Ectodermal cell (in vitro differentiated cells): ENCODE measurements around the gene RHEB.

Source experiments
- H3K27ac ChIP-seq: 2 replicates; pipeline ENCODE4 v1.7.0; 2013; ENCODE audit warnings: mild to moderate bottlenecking, low read depth, low read length; ENCODE audit not compliant: insufficient read depth, poor library complexity, severe bottlenecking
- H3K27me3 ChIP-seq: 2 replicates; pipeline ENCODE4 v1.7.0; 2013; ENCODE audit warnings: mild to moderate bottlenecking, low read length; ENCODE audit not compliant: insufficient read depth, control insufficient read depth, poor library complexity, severe bottlenecking
- H3K36me3 ChIP-seq: one replicate; pipeline ENCODE4 v1.7.0; 2013; ENCODE audit warnings: low read length; ENCODE audit not compliant: control insufficient read depth, insufficient read depth
- H3K4me1 ChIP-seq: one replicate; pipeline ENCODE4 v1.7.0; 2013; ENCODE audit warnings: low read length; ENCODE audit not compliant: control insufficient read depth, insufficient read depth
- H3K4me3 ChIP-seq: 2 replicates; pipeline ENCODE4 v1.7.0; 2013; ENCODE audit warnings: low read depth, low read length, control low read depth; ENCODE audit not compliant: insufficient read depth
- H3K9me3 ChIP-seq: 2 replicates; pipeline ENCODE4 v1.7.0; 2013; ENCODE audit warnings: mild to moderate bottlenecking, low read length, moderate library complexity; ENCODE audit not compliant: control insufficient read depth
- WGBS, 2 experiments: methylation state at CpG; one replicate each; pipeline ENCODE4 v1.1.7; 2013; ENCODE audit warnings: missing lambda C conversion rate in 2 of 2; 5-methylcytosine and 5-hydroxymethylcytosine counted together

The RHEB gene

DNA sequence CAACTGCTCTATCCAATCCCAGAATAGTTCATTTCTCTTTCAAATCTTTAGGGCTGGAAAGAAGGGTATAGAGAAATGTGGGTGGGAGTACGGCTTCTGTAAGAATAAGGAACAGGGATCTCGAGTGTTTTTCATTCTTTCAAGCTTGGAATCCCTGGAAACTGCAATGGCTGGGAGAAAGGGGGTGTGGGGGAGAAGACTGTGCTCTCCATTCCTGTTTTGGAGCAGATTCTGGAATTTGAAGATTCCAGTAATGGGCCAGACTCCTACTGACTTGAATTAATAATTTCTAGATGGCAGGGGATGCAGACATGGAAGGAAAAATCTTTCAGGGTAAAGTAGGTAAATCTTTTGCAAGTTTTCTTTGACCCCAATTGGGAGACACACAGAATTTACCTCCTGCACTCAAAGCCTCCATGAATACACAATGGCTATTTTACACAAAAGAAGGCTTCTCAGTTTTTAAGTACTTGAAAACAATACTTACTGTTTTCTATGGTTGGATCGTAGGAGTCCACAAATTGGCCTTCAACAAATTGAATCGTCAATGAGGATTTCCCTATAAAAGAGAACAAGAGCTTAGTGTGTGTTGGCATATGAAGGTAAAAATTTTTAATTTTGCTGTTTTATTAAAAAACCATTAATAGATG, 29.1 kb downstream of the RHEB start:
- no peak overlapping the region for H3K4me3 ChIP-seq
- no peak overlapping the region for H3K27ac ChIP-seq
- peaks cover 6% of the 10 kb centered on the region for H3K4me1 ChIP-seq
- peaks cover 4% of the 10 kb centered on the region for H3K36me3 ChIP-seq
- H3K9me3 ChIP-seq: no peaks in the 10 kb centered on the region
- no peaks in the 10 kb centered on the region for H3K27me3 ChIP-seq
- WGBS, 2 experiments: 60 to 62% methylated on average over 4 of the region's 4 CpGs

DNA sequence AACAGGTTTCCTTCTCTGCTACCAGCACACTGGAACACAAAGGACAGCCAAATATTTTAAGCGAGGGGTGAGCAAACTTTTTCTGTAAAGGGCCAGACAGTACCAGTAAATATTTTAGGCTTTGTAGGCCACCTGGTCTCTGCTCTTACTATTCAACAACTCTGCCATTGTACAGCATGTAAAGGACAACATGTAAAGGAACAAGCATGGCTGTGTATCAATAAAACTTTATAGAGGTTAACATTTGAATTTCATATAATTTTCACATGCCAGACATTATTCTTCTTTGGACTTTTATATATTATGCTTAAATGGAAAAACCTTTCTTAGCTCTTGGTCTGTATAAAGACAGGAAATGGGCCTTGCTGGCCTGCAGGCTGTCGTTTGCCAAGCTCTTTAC, 30.2 kb downstream of the RHEB start:
- Histone ChIP-seq H3K27ac (no peak overlapping the region), H3K9me3 (no peaks in the 10 kb centered on the region), H3K4me3 (no peak overlapping the region), H3K27me3 (no peaks in the 10 kb centered on the region), H3K36me3 (peaks cover 8% of the 10 kb centered on the region), H3K4me1 (peaks cover 6% of the 10 kb centered on the region)
- WGBS, 2 experiments: 92 to 97% methylated on average over 2 of the region's 2 CpGs

DNA sequence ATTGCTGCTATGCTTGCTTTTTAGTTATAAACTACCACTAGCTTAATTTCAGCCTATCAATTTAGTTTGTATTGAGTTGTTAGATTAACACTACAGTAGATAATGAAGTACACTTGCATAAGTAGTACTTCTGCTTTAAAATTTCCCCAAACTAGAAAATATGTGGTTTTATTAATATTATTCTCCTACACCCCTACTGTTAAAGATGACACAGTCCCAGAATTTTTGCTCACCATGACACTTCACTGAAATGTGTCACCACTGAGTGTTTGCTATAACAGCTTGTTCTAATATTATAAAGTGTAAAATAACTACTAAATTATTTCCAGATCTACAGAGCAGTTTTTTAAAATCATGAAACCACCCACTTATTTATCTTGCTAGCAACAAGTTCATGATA, 31.6 kb downstream of the RHEB start:
- no peak overlapping the region for H3K27ac ChIP-seq
- H3K4me1 ChIP-seq: no peaks in the 10 kb centered on the region
- H3K36me3 ChIP-seq: peaks cover 20% of the 10 kb centered on the region
- no peaks in the 10 kb centered on the region for H3K27me3 ChIP-seq
- H3K4me3 ChIP-seq: no peak overlapping the region
- no peaks in the 10 kb centered on the region for H3K9me3 ChIP-seq

DNA sequence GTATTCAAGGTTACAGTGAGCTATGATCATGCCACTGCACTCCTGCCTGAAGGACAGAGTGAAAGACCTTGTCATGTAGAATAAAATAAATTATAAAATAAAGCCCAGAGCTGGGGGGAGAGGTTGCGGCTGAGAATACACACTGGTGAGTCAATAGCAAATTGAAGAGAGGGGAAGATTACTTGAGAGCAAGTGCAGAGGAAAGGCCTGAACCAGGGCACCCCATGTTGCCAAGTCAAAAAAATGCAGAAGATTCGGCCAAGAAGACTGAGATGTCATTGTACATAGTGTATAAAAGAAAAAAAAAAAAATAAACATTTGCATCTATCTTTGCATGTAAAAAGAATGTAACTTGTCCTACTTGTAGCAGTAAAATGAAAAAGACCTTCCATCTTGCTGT, 32.5 kb downstream of the RHEB start:
- Histone ChIP-seq H3K9me3 (no peaks in the 10 kb centered on the region), H3K4me3 (no peak overlapping the region), H3K27me3 (no peaks in the 10 kb centered on the region), H3K4me1 (no peaks in the 10 kb centered on the region), H3K36me3 (peaks cover 20% of the 10 kb centered on the region), H3K27ac (no peak overlapping the region)
- WGBS, 2 experiments: 87 to 94% methylated on average over 2 of the region's 2 CpGs

DNA sequence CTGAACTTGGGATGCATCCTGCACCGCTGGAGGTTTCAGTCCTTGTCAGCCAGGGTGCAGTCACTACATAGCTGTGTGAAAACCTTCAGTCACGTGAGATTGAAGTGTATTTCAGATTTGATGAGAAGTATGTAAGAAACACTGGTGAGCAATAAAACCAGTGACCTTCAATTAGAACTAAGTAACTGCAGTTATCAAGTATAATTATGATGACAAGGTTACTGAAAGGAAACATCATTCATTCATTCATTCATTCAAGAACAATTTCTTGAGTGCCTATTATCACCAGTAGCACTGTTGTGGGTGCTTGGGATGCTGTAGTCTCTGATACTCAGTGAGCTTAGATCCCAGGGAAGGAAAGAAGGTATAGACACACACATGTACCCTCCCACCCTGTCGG, 33.6 kb downstream of the RHEB start:
- peaks cover 27% of the 10 kb centered on the region for H3K36me3 ChIP-seq
- no peak overlapping the region for H3K27ac ChIP-seq
- no peaks in the 10 kb centered on the region for H3K4me1 ChIP-seq
- H3K9me3 ChIP-seq: no peaks in the 10 kb centered on the region
- no peak overlapping the region for H3K4me3 ChIP-seq
- WGBS, 2 experiments: 96 to 97% methylated on average over 3 of the region's 3 CpGs
- H3K27me3 ChIP-seq: no peaks in the 10 kb centered on the region

DNA sequence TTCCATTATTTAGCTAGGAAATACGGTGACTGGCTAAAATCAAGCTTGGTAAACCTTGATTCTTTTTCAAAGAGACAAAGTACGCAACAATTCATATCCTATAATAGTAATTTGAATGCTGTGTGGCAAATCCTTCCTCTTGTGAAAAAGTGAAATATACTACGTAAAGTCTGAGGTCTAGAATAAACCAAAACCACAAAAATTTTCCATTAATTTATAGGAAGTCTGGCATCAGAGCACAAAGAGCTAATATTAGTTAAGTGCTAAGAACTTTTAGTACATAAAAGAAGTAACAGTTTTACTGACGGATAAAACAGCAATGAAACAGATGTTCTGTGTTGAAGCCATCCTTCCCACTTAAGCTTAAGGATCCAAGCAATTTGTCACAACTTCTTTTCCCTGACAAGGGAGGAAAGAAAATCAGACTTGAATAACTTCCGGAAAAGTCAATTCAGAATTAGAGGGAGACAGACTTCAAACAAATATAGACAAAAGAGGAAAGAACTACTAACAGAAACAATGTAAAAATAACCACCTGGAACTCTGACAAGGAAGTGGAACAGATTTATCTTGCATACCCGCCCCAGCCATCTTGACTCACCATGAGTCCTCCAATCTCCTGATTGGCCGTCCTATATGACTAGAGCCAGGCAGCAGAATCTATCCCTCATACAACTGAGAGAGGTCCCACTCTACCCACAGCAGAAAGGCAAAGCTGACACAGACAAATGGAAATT, 34.6 kb downstream of the RHEB start:
- H3K4me3 ChIP-seq: no peak overlapping the region
- no peak overlapping the region for H3K27ac ChIP-seq
- no peaks in the 10 kb centered on the region for H3K4me1 ChIP-seq
- no peaks in the 10 kb centered on the region for H3K27me3 ChIP-seq
- peaks cover 27% of the 10 kb centered on the region for H3K36me3 ChIP-seq
- 86 to 91% methylated on average over 5 to 7 of the region's 7 CpGs for WGBS, 2 experiments
- H3K9me3 ChIP-seq: no peaks in the 10 kb centered on the region

DNA sequence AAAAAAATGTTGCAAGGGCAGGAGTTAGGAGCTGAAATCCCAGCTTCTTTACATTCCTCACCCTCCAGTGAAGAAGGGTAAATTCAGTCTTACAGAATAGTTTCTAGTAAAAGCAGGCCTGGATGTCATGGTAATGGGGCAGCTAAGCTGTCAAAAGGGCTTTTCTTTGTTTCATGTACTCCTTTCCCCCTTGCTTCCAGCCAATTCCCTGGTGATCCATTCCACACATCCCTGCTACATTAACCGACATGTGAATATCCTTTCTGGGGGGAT, 36.0 kb downstream of the RHEB start:
- no peaks in the 10 kb centered on the region for H3K9me3 ChIP-seq
- peaks cover 27% of the 10 kb centered on the region for H3K36me3 ChIP-seq
- no peak overlapping the region for H3K27ac ChIP-seq
- H3K4me1 ChIP-seq: no peaks in the 10 kb centered on the region
- 85 to 91% methylated on average over 1 of the region's 1 CpG for WGBS, 2 experiments
- no peaks in the 10 kb centered on the region for H3K27me3 ChIP-seq
- no peak overlapping the region for H3K4me3 ChIP-seq

DNA sequence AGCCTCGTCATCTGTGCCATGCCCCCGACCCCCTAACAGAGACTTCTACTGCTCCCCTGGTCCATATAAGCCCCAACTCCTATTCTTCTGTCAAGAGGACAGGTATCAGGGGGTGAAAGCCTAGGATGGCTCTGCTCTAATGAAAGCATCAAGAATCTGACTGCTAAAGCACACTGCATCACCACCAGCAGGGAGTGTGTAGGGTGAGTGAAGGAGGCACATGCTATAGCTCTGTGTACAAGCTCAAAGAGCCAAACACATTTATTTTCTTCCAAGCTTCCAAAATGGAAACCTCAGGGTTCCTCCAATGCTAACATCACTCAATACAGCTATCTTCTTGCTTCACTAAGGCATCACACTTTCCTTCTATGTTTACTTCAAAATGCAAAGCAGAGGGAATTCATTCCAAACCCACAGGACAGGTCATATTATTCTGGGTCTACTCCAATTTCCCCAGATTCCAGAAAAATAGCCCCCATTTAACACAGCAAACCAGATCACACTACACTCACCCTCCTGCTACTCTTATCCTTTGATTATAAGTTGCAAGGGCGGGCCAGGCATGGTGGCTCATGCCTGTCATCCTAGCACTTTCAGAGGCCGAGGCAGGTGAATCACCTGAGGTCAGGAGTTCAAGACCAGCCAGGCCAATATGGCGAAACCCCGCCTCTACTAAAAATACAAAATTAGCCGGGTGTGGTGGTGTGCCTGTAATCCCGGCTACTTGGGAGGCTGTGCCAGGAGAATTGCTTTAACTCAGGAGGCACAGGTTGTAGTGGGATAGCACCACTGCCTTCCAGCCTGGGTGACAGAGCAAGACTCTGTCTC, 36.6 kb downstream of the RHEB start:
- no peaks in the 10 kb centered on the region for H3K4me1 ChIP-seq
- H3K27me3 ChIP-seq: no peaks in the 10 kb centered on the region
- no peaks in the 10 kb centered on the region for H3K9me3 ChIP-seq
- WGBS, 2 experiments: 96% methylated on average over 8 of the region's 8 CpGs
- H3K36me3 ChIP-seq: peaks cover 27% of the 10 kb centered on the region
- no peak overlapping the region for H3K4me3 ChIP-seq
- no peak overlapping the region for H3K27ac ChIP-seq

DNA sequence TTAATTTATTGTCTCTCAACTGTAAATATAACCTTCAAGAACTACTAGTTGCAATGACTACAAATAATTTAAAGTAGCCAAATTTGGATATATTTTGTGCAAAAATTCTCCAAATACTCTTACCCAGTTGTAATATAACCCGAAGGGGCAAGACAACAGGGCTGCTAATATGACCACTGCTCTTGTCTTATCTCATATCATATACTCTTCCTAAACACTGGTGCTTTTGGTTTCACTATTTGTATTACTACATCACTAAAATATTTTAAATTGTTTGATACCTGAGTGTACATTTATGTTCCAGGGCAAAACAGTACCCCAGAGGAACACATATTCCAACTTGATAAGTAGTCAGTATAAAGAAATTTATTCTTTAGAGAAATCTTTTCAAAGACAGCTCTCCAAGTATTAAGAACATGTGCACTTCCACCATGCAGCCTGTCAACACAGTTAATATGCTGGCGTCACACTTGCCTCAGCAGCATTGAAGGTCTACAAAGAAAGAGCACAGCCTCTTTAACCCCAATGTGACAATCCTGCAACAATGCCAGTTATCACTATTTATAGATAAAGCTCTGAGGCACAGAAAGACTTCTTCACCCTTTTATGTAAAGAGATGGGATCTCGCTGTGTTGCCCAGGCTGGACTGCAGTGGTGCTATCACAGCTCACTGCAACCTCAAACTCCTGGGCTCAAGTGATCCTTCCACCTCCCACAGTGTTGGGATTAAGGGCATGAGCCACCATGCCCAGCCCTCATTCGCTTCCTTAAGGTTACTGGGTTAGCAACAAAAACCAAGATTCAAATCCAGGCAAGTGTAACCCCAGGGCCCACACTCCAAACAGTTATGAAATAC, 37.8 kb downstream of the RHEB start:
- H3K9me3 ChIP-seq: no peaks in the 10 kb centered on the region
- H3K27me3 ChIP-seq: no peaks in the 10 kb centered on the region
- no peaks in the 10 kb centered on the region for H3K4me1 ChIP-seq
- no peak overlapping the region for H3K27ac ChIP-seq
- H3K36me3 ChIP-seq: peaks cover 27% of the 10 kb centered on the region
- WGBS, 2 experiments: 94 to 95% methylated on average over 4 of the region's 4 CpGs
- no peak overlapping the region for H3K4me3 ChIP-seq

DNA sequence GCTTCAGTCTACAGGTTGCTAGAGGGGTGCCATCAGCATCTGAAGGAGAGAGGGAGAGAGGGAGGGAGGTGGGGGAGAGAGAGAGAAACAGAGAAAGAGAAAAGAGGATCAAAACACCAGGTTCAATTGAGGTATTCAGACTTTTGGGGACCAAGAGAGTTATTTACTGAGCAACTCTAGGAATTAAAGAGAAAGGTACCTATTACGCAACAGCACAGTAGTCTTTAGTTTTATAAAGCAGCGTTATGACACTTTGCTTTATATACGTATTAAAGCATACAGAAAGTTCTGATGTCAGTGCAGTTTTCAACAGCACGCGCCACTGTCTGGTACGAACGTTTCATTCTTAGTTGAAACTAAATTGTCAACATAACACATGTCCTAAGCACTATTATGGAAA, 41.8 kb downstream of the RHEB start:
- Histone ChIP-seq H3K27me3 (no peaks in the 10 kb centered on the region), H3K4me3 (no peak overlapping the region), H3K4me1 (no peaks in the 10 kb centered on the region), H3K36me3 (peaks cover 14% of the 10 kb centered on the region), H3K9me3 (no peaks in the 10 kb centered on the region), H3K27ac (no peak overlapping the region)
- WGBS, 2 experiments: 94 to 98% methylated on average over 7 of the region's 7 CpGs
